Neural cell (in vitro differentiated cells): Measurements from ENCODE around the gene PSMB8. TPM values are rescaled to one million over a fixed set of nuclear protein-coding genes. Genes with fewer than 3 reads are reported as not detected.

Source experiments
- H2AFZ ChIP-seq: fragments of 200-600, 300-800 bp; sonication (generic), shearing (Covaris generic); 2 replicates; pipeline ENCODE4 v1.6.0; 2014; ENCODE audit warnings: low read depth, mild to moderate bottlenecking, antibody characterized with exemption, low read length, moderate library complexity
- H3F3A ChIP-seq: fragments of 200-600 bp; shearing (Covaris generic); 2 replicates; pipeline ENCODE4 v1.6.1; 2016; ENCODE audit warnings: mild to moderate bottlenecking, moderate library complexity, mixed read lengths, antibody characterized with exemption, low read length; ENCODE audit not compliant: insufficient read depth, poor library complexity, severe bottlenecking
- H3K27ac ChIP-seq: fragments of 200-600, 300-800 bp; sonication (generic), shearing (Covaris generic); 2 replicates; pipeline ENCODE4 v1.5.1; 2014; ENCODE audit warnings: mild to moderate bottlenecking, low read length, moderate library complexity
- H3K27me3 ChIP-seq: fragments of 300-800, 200-600 bp; sonication (generic), shearing (Covaris generic); 2 replicates; pipeline ENCODE4 v1.6.0; 2014; ENCODE audit warnings: mild to moderate bottlenecking, low read depth, low read length, moderate library complexity; ENCODE audit not compliant: insufficient read depth
- H3K36me3 ChIP-seq: fragments of 300-800, 200-600 bp; sonication (generic), shearing (Covaris generic); 2 replicates; pipeline ENCODE4 v1.5.1; 2014; ENCODE audit warnings: mild to moderate bottlenecking, antibody characterized with exemption, low read length, moderate library complexity; ENCODE audit not compliant: insufficient read depth
- H3K4me2 ChIP-seq: fragments of 300-800, 200-600 bp; sonication (generic), shearing (Covaris generic); 2 replicates; pipeline ENCODE4 v1.6.0; 2014; ENCODE audit warnings: mild to moderate bottlenecking, low read length
- H3K4me3 ChIP-seq: fragments of 300-800, 200-600 bp; sonication (generic), shearing (Covaris generic); 2 replicates; pipeline ENCODE4 v1.5.1; 2014; ENCODE audit warnings: mild to moderate bottlenecking, low read length, moderate library complexity
- H3K79me2 ChIP-seq: fragments of 200-600 bp; shearing (Covaris generic); replicated peaks from 2 replicates; pipeline ENCODE4 v1.6.0; 2014; ENCODE audit warnings: mild to moderate bottlenecking, low read length, moderate library complexity; ENCODE audit not compliant: insufficient read depth
- H3K9ac ChIP-seq: fragments of 300-800, 200-600 bp; sonication (generic), shearing (Covaris generic); 2 replicates; pipeline ENCODE4 v1.6.1; 2016; ENCODE audit warnings: mild to moderate bottlenecking, low read length, mixed read lengths
- H3K9me2 ChIP-seq: fragments of 200-600 bp; shearing (Covaris generic); 2 replicates; pipeline ENCODE4 v1.6.1; 2016; ENCODE audit warnings: mild to moderate bottlenecking, low read length, mixed read lengths; ENCODE audit not compliant: insufficient read depth
- H3K9me3 ChIP-seq: fragments of 200-600, 300-800 bp; sonication (generic), shearing (Covaris generic); 2 replicates; pipeline ENCODE4 v1.6.1; 2016; ENCODE audit warnings: mild to moderate bottlenecking, mixed run types, low read length, moderate library complexity, mixed read lengths
- H4K20me1 ChIP-seq: fragments of 200-600 bp; shearing (Covaris generic); 2 replicates; pipeline ENCODE4 v1.6.1; 2016; ENCODE audit warnings: mild to moderate bottlenecking, mixed run types; ENCODE audit not compliant: insufficient read depth
- CTCF ChIP-seq: fragments of 450-650 bp; IDR thresholded peaks from 2 replicates; pipeline ENCODE4 v1.5.1; 2014; ENCODE audit warnings: antibody characterized with exemption, mild to moderate bottlenecking, moderate library complexity; ENCODE audit not compliant: poor library complexity, severe bottlenecking
- EP300 ChIP-seq: fragments of 450-650 bp; conservative IDR thresholded peaks from 2 replicates; pipeline ENCODE4 v1.6.1; 2014; ENCODE audit warnings: antibody characterized with exemption, mild to moderate bottlenecking, moderate library complexity; ENCODE audit not compliant: poor library complexity, severe bottlenecking
- EZH2 ChIP-seq: fragments of 200-600, 300-800 bp; shearing (Covaris generic), sonication (generic); IDR thresholded peaks from 2 replicates; pipeline ENCODE4 v1.6.1; 2014; ENCODE audit warnings: antibody characterized with exemption, low read length, borderline replicate concordance, mild to moderate bottlenecking; ENCODE audit not compliant: insufficient read depth, poor library complexity, severe bottlenecking
- MXI1 ChIP-seq: fragments of 450-650 bp; conservative IDR thresholded peaks from 2 replicates; pipeline ENCODE4 v1.6.1; 2014; ENCODE audit warnings: antibody characterized with exemption, mild to moderate bottlenecking; ENCODE audit not compliant: poor library complexity, severe bottlenecking
- POLR2AphosphoS5 ChIP-seq: IDR thresholded peaks from 2 replicates; pipeline ENCODE4 v1.6.1; 2012
- RAD21 ChIP-seq: fragments of 450-650 bp; conservative IDR thresholded peaks from 2 replicates; pipeline ENCODE4 v1.6.1; 2014; ENCODE audit warnings: antibody characterized with exemption, mild to moderate bottlenecking, moderate library complexity
- REST ChIP-seq: IDR thresholded peaks from 2 replicates; pipeline ENCODE4 v1.6.1; 2012; ENCODE audit warnings: borderline replicate concordance
- SMC3 ChIP-seq: fragments of 450-650 bp; conservative IDR thresholded peaks from 2 replicates; pipeline ENCODE4 v1.6.1; 2014; ENCODE audit warnings: antibody characterized with exemption, mild to moderate bottlenecking, moderate library complexity; ENCODE audit not compliant: poor library complexity
- TAF1 ChIP-seq: IDR thresholded peaks from 2 replicates; pipeline ENCODE4 v1.6.1; 2012; ENCODE audit warnings: low read depth
- polyA plus RNA-seq: library from polyadenylated mRNA; depleted of rRNA; stranded (reverse); fragments of >200 nt; gene quantifications from 2 replicates; pipeline ENCODE4 v1.2.3, GENCODE V29; 2014

The PSMB8 gene
- polyA plus RNA-seq, 1 donor from 2014 or later: not detected

GRCh38 chr6:32889533-32889932 lies 45.7 kb upstream of the PSMB8 start:
- Histone ChIP-seq H4K20me1 (no peaks in the 10 kb centered on the region), H3K27ac (no peak overlapping the region), H3F3A (no peaks in the 10 kb centered on the region), H3K36me3 (no peaks in the 10 kb centered on the region), H3K79me2 (no peaks in the 10 kb centered on the region), H2AFZ (no peak overlapping the region), H3K4me3 (no peak overlapping the region), H3K27me3 (no peaks in the 10 kb centered on the region), H3K9ac (no peak overlapping the region), H3K9me3 (no peaks in the 10 kb centered on the region), H3K4me2 (no peak overlapping the region), H3K9me2 (no peaks in the 10 kb centered on the region)
- no peak for TF ChIP-seq RAD21
- no peak for TF ChIP-seq TAF1
- TF ChIP-seq MXI1: no peak
- TF ChIP-seq REST: no peak
- no peak for TF ChIP-seq POLR2AphosphoS5
- no peak for TF ChIP-seq CTCF
- TF ChIP-seq EP300: no peak

DNA sequence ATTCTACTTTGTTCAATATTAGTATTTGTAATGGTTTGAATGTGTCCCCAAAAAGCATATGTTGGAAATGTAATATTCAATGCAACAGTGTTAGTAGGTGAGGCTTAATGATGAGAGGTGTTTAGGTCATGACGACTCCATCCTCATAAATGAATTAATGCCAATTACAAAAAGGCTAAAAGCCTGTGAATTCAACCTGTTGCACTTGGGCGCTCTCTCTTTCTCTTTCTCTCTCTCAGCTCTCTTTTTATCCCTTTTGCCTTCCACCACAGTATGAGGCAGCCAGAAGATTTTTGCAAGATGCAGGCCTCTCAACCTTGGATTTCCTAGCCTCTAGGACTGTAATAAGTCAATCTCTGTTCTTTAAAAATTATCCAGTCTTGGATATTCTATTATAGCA lies 44.7 kb upstream of the PSMB8 start:
- Histone ChIP-seq H3K4me3 (no peak overlapping the region), H3F3A (no peaks in the 10 kb centered on the region), H3K9me3 (no peaks in the 10 kb centered on the region), H3K79me2 (no peaks in the 10 kb centered on the region), H2AFZ (no peak overlapping the region), H4K20me1 (no peaks in the 10 kb centered on the region), H3K36me3 (no peaks in the 10 kb centered on the region), H3K27me3 (no peaks in the 10 kb centered on the region), H3K27ac (no peak overlapping the region), H3K4me2 (no peak overlapping the region), H3K9me2 (no peaks in the 10 kb centered on the region), H3K9ac (no peak overlapping the region)
- TF ChIP-seq EP300: no peak
- TF ChIP-seq MXI1: no peak
- no peak for TF ChIP-seq REST
- no peak for TF ChIP-seq POLR2AphosphoS5
- TF ChIP-seq SMC3: no peak
- no peak for TF ChIP-seq TAF1
- no peak for TF ChIP-seq EZH2
- TF ChIP-seq CTCF: no peak
- no peak for TF ChIP-seq RAD21
